A673 (cell line): ENCODE results near the gene FKBP4. TPM values are rescaled to one million over a fixed set of nuclear protein-coding genes. Genes with fewer than 3 reads are reported as not detected.

Experiments used
- BruUV-seq: library from RNA; stranded (reverse); fragments of 400-500 nt; replicated peaks from 2 replicates; lab custom pipeline; 2021; lab: Mats Ljungman, UMichigan
- CTCF ChIA-PET: fragments of 300-600 bp; sonication (Branson Sonifier 250); formaldehyde crosslinking; loops from one replicate; lab custom pipeline; 2022; ENCODE audit warnings: antibody characterized with exemption; lab: Charles Lee
- POLR2A ChIA-PET: fragments of 300-600 bp; sonication (Branson Sonifier 250); formaldehyde crosslinking; loops from one replicate; lab custom pipeline; 2022; ENCODE audit warnings: antibody characterized with exemption; ENCODE audit not compliant: low non-redundant PET; lab: Charles Lee
- DNase-seq: peaks from one replicate; pipeline ENCODE4 v3.0.0-alpha.2; 2015; ENCODE audit warnings: low spot score
- H3K27ac ChIP-seq: fragments of 200-600 bp; sonication (generic); 2 replicates; pipeline ENCODE4 v1.5.1; 2016; ENCODE audit warnings: mixed run types, low read depth, mild to moderate bottlenecking, mixed read lengths, antibody characterized with exemption, low read length; ENCODE audit not compliant: poor library complexity, severe bottlenecking
- H3K27me3 ChIP-seq: fragments of 200-600 bp; sonication (generic); replicated peaks from 2 replicates; pipeline ENCODE4 v1.6.1; 2017; ENCODE audit warnings: mixed run types, low read depth, mild to moderate bottlenecking, mixed read lengths, antibody characterized with exemption, low read length; ENCODE audit not compliant: insufficient read depth, poor library complexity
- H3K36me3 ChIP-seq: fragments of 200-600 bp; sonication (generic); 2 replicates; pipeline ENCODE4 v1.6.1; 2016; ENCODE audit warnings: mixed run types, mild to moderate bottlenecking, mixed read lengths, antibody characterized with exemption, low read length; ENCODE audit not compliant: insufficient read depth, poor library complexity, severe bottlenecking
- H3K4me1 ChIP-seq: fragments of 200-600 bp; sonication (generic); 2 replicates; pipeline ENCODE4 v1.6.1; 2017; ENCODE audit warnings: mixed run types, mild to moderate bottlenecking, mixed read lengths, antibody characterized with exemption, low read length; ENCODE audit not compliant: insufficient read depth, poor library complexity, severe bottlenecking
- H3K4me3 ChIP-seq: fragments of 200-600 bp; sonication (generic); 2 replicates; pipeline ENCODE4 v1.5.1; 2016; ENCODE audit warnings: low read depth, mixed run types, mild to moderate bottlenecking, mixed read lengths, low read length; ENCODE audit not compliant: poor library complexity, severe bottlenecking
- H3K9me3 ChIP-seq: fragments of 200-600 bp; sonication (generic); 2 replicates; pipeline ENCODE4 v1.6.1; 2016; ENCODE audit warnings: mixed run types, low read depth, mild to moderate bottlenecking, mixed read lengths, antibody characterized with exemption, low read length; ENCODE audit not compliant: poor library complexity, severe bottlenecking
- CTCF ChIP-seq: fragments of 300-800, 200-600 bp; sonication (generic); conservative IDR thresholded peaks from 2 replicates; pipeline ENCODE4 v1.5.1; 2017; ENCODE audit warnings: low read depth, mild to moderate bottlenecking, antibody characterized with exemption, low read length, moderate library complexity, mixed read lengths
- EZH2 ChIP-seq: fragments of 200-600 bp; sonication (generic); IDR thresholded peaks from 2 replicates; pipeline ENCODE4 v1.6.1; 2017; ENCODE audit warnings: borderline replicate concordance, low read depth, mild to moderate bottlenecking, mixed read lengths, antibody characterized with exemption, low read length; ENCODE audit not compliant: poor library complexity, severe bottlenecking
- intact Hi-C: fragments of 100-400 bp; cut with micrococcal nuclease; formaldehyde crosslinking; loops from one replicate; pipeline ENCODE4 v1.10.0; 2022; ENCODE audit not compliant: unreplicated experiment
- total RNA-seq: library from RNA; stranded (reverse); gene quantifications from 2 replicates; pipeline ENCODE4 v1.2.3, GENCODE V29; 2021

The FKBP4 gene
- total RNA-seq, 1 experiment from 2014 or later, result 196 TPM

DNA sequence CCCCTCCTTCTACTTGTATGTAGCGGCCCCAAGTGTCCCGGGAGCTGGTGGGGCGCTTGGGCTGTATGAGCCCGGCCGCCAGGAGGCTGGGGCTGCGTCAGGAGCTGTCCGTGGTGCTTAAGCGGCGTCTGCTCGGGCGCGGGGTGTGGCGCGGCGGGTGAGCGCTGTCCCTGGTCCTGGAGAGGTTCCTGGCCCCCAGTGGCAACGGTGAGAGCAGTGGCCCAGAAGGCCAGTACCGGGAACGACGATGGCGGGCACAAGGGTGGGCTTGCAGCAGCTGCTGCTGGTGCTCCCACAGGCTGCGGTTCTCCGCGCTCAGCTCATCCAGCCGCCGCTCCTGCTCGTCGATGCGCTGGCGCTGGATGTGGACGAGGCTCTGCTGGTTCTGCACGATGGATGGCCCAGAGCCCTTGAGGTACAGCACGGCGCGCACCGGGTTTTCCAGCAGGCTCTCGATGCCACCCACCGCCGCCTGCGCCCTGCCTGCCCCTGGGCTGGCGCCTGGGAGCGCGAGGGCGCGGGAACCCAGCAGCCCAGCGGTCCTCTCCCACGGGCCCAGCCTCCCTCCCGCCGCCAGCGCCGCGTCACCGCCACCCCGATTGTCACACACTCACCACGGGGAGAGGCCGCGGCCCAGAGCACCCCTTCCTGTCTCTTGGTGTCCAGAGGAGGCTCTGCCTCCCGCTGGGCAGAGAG, 41.9 kb upstream of the FKBP4 start:
- no peak overlapping the region for H3K4me3 ChIP-seq
- DNase-seq, result peak; percentile 81
- peaks cover 56% of the 10 kb centered on the region for H3K27me3 ChIP-seq
- H3K4me1 ChIP-seq, result no peaks in the 10 kb centered on the region
- CTCF ChIA-PET, result no interaction called here
- no peaks in the 10 kb centered on the region for H3K9me3 ChIP-seq
- POLR2A ChIA-PET, result no interaction called here
- intact Hi-C loops, result no loop called here
- no peak overlapping the region for H3K27ac ChIP-seq
- TF ChIP-seq EZH2, result no peak
- no peak for TF ChIP-seq CTCF
- H3K36me3 ChIP-seq, result no peaks in the 10 kb centered on the region
- no TSS peak for BruUV-seq

DNA sequence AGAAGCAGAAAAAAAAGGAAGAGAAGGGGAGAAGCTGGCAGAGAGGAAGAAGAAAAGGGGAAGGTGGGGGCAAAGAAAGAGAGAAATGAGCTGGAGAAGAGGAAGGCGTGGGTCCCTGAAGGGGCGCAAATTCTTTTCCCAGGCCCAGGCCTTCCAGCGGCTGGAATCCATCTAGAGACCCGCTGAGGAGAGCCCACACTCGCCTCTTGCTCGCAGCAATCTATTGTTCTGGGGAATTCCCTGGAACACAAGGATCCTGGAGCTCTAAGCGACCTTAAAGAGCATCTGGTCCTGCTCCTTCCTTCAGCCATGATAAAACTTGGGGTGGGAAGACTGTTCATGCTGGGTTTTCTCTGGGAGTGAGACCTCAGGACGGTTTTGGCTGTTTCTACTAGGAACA, 41.2 kb upstream of the FKBP4 start:
- intact Hi-C loops, result no loop called here
- ChIA-PET POLR2A (no interaction called here), CTCF (interaction anchor here (0.6 kb wide), 1 partner anchor 299 kb away, joined by 5 read pairs; no protein-coding TSS in a partner anchor)
- peaks cover 56% of the 10 kb centered on the region for H3K27me3 ChIP-seq
- no peak overlapping the region for H3K27ac ChIP-seq
- no peaks in the 10 kb centered on the region for H3K9me3 ChIP-seq
- no peak for DNase-seq
- no peaks in the 10 kb centered on the region for H3K4me1 ChIP-seq
- H3K36me3 ChIP-seq, result no peaks in the 10 kb centered on the region
- H3K4me3 ChIP-seq, result no peak overlapping the region
- BruUV-seq, result no TSS peak
- no peak for TF ChIP-seq CTCF
- no peak for TF ChIP-seq EZH2

GRCh38 chr12:2754208-2754607, 40.6 kb upstream of the FKBP4 start:
- no peak overlapping the region for H3K4me3 ChIP-seq
- no peak for DNase-seq
- TF ChIP-seq EZH2 (no peak), CTCF (no peak)
- H3K27me3 ChIP-seq, result peaks cover 59% of the 10 kb centered on the region
- no peaks in the 10 kb centered on the region for H3K4me1 ChIP-seq
- no TSS peak for BruUV-seq
- H3K27ac ChIP-seq, result no peak overlapping the region
- no peaks in the 10 kb centered on the region for H3K9me3 ChIP-seq
- CTCF ChIA-PET, result no interaction called here
- H3K36me3 ChIP-seq, result no peaks in the 10 kb centered on the region
- intact Hi-C loops, result no loop called here
- POLR2A ChIA-PET, result no interaction called here
